ENCODE results near the gene WWOX. TPM values are rescaled to one million over a fixed set of nuclear protein-coding genes. Genes with fewer than 3 reads are reported as not detected.

Gene WWOX
- total RNA-seq, 2 experiments from 2014 or later: 19.9 to 29.4 TPM

DNA sequence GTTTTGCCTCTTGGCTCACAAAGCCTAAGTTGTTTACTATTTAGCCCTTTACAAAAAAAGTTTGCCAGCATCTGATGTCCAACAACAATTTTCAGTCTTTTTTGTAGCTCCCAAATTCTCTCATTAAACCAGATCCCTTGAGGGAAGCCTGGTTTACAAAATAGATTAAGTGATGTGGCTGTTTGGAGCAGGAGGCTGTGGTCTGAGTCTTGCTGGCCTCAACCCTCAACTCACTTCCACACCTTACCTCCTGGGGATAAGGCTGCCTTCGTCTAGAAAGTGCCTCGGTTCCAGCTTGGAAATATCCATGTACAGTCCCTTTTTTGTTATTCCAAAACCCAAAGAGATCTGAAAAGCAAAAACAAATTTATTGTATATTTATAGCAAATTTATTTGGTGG, 138.4 kb downstream of the WWOX start:
- Mint-ChIP-seq H3K36me3 (ENCODE audit: low read depth) (no peaks in the 10 kb centered on the region), H3K4me1 (peaks cover 2% of the 10 kb centered on the region), H3K27ac (no peak overlapping the region), H3K4me3 (no peak overlapping the region), H3K9me3 (ENCODE audit: low read depth) (no peaks in the 10 kb centered on the region), H3K27me3 (no peaks in the 10 kb centered on the region)
- ATAC-seq: no peak
- no peak for DNase-seq
- ChIA-PET CTCF (interaction anchor here (0.7 to 3.2 kb wide), 4 partner anchors 9 to 115 kb away, joined by 3 to 10 read pairs (median 6); no protein-coding TSS in a partner anchor), POLR2A (no interaction called here)
- intact Hi-C loops (cut with DNase I, micrococcal nuclease): no loop called here

DNA sequence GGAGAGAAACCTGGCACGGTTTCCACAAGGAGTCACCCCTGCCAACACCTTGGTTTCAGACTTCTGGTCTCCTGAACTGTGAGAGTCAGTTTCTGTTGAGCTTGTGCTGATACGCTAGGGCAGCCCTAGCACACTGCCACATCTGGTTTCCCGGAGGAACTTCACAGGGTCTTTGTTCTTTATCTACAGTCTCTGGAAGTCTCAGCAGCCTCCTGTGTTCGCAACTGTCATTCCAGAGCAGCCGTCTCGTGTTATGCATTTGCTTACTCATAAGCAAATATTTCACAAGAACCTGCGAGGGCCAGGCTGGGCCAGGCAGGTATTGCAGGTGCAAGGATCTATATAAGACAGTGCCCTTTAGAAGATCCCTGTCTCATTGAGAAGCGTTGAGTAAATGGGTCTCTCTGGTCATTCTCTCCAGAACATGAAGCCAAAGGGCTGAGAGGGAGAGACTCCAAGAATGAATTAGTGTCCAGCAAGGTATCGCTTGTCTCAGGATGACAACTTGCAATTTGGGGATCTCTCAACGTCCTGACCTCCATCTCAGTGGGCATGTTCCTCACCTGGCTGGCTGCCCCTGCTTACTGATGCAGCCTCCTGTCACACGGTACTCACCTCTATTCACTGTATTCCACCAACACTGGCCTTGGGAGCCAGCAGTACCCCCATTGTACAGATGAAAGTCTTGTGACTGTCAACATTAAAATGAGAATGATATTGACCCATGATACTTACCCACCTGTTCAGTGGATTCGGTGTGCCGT, 141.2 kb downstream of the WWOX start:
- CTCF ChIA-PET: no interaction called here
- Mint-ChIP-seq H3K9me3 (ENCODE audit: low read depth) (no peaks in the 10 kb centered on the region), H3K36me3 (ENCODE audit: low read depth) (no peaks in the 10 kb centered on the region), H3K4me3 (no peak overlapping the region), H3K4me1 (no peaks in the 10 kb centered on the region), H3K27ac (no peak overlapping the region), H3K27me3 (no peaks in the 10 kb centered on the region)
- ATAC-seq (no peak), DNase-seq (no peak)
- intact Hi-C loops (cut with DNase I, micrococcal nuclease): no loop called here
- POLR2A ChIA-PET: no interaction called here

DNA sequence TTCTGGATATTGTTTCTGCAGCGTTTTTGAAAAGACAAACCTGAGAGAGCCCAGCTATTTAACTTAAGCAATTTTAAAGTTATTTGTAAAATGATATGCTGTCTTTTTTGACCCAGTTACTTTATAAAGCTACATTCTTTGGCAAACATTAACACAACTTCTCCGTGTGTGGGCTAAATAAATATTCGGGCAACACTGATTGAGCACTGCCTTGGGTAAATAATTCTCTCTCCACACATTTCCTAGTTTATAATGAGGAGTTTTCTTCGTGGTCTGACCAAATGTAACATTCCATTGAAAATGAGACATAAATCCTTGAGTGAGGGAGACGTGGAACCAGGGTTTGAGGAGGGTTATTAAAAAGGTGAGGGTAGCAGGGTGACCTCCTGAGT, 142.8 kb downstream of the WWOX start:
- H3K27me3 Mint-ChIP-seq: no peaks in the 10 kb centered on the region
- no peaks in the 10 kb centered on the region for H3K4me1 Mint-ChIP-seq
- POLR2A ChIA-PET: no interaction called here
- H3K4me3 Mint-ChIP-seq: no peak overlapping the region
- H3K36me3 Mint-ChIP-seq (ENCODE audit: low read depth): no peaks in the 10 kb centered on the region
- ATAC-seq (no peak), DNase-seq (no peak)
- intact Hi-C loops (cut with DNase I, micrococcal nuclease): no loop called here
- H3K27ac Mint-ChIP-seq: no peak overlapping the region
- CTCF ChIA-PET: no interaction called here
- no peaks in the 10 kb centered on the region for H3K9me3 Mint-ChIP-seq (ENCODE audit: low read depth)

DNA sequence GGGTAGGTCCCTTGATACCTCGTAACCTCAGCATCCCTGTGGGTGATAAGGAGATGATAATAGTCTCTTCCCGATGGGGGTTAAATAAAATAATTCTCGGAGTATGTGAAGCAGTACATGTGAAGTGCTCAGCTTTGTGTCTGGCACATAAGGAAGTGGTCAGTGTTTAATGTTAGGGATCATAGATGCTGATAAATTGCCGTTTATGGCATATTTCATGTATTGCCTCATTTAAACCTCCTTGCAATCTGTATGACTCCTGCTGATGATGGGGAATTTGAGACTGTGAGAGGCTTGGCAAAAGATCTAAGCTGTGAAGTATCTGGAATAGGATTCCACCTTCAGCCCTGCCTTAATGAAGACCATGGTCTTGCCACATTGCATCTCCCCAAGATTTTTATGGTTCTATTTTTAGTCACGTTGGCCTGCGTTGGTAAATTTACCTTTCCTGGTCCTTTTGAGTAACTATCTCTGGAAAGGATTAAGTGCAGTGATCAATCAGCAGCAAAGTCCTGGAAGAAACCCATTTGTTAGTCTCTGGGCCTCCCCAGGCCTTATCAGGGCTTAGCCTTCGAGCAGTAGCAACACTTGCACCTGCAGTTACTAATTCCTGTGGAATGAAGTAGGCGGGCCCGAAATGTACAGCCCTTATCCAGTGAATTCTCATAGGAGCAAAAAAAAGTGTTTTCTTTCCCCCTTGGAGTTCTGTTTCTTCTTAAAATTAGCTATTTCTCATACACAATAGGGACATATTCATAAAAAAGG, 144.9 kb downstream of the WWOX start:
- intact Hi-C loops (cut with DNase I, micrococcal nuclease): no loop called here
- CTCF ChIA-PET: no interaction called here
- H3K36me3 Mint-ChIP-seq (ENCODE audit: low read depth): no peaks in the 10 kb centered on the region

DNA sequence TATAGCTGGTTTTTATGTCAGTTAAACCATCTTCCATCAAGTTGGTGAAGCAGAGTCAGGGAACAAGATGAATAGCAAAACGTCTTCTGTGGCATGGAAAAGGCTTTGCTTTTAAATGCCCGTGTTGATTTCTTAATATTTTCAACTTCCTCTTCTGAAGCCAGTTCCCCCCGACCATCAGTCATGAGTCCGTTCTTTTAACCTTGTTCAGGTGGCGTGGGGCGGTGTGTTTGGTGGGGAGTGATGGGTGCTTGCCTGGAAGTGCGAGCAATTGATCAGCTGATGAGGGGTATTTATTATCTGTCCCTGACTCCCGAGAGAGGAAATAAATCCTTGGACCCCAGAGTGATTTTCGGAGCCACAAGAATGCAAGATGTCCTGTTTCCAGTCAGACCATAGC, 147.1 kb downstream of the WWOX start:
- no peaks in the 10 kb centered on the region for H3K27me3 Mint-ChIP-seq
- POLR2A ChIA-PET: no interaction called here
- H3K9me3 Mint-ChIP-seq (ENCODE audit: low read depth): no peaks in the 10 kb centered on the region
- no peaks in the 10 kb centered on the region for H3K4me1 Mint-ChIP-seq
- H3K27ac Mint-ChIP-seq: no peak overlapping the region
- H3K4me3 Mint-ChIP-seq: no peak overlapping the region
- intact Hi-C loops (cut with DNase I, micrococcal nuclease): no loop called here
- CTCF ChIA-PET: no interaction called here
- ATAC-seq (no peak), DNase-seq (no peak)
- no peaks in the 10 kb centered on the region for H3K36me3 Mint-ChIP-seq (ENCODE audit: low read depth)

More for the DNA sequence above, 144.9 kb downstream of the WWOX start:
- no peak for ATAC-seq
- Mint-ChIP-seq H3K27me3 (no peaks in the 10 kb centered on the region), H3K4me3 (no peak overlapping the region), H3K4me1 (no peaks in the 10 kb centered on the region), H3K27ac (no peak overlapping the region), H3K9me3 (ENCODE audit: low read depth) (no peaks in the 10 kb centered on the region)
- no peak for DNase-seq
- POLR2A ChIA-PET: no interaction called here

DNA sequence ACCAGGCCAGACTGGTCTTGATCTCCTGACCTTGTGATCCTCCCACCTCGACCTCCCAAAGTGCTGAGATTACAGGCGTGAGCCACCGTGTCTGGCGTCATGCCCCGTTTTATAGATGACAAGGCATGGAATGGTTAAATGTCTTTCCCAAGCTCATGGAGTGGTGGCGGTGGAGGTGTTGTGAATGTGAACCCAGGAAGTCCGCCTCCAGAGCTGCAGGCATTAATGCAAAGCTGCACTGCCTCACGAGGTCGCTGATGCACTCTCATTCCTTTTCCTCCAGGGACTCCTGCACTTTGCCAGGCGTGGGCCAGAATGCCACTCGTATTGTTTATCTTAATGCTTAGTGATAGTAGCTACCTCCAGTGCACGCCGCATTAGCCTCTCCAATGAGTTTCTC, 149.6 kb downstream of the WWOX start:
- ChIA-PET POLR2A (no interaction called here), CTCF (interaction anchor here (0.6 kb wide), 1 partner anchor 14 kb away, joined by 3 read pairs; no protein-coding TSS in a partner anchor)
- no peaks in the 10 kb centered on the region for H3K9me3 Mint-ChIP-seq (ENCODE audit: low read depth)
- no peak for ATAC-seq
- no peak overlapping the region for H3K27ac Mint-ChIP-seq
- DNase-seq: no peak
- no peaks in the 10 kb centered on the region for H3K27me3 Mint-ChIP-seq
- no peak overlapping the region for H3K4me3 Mint-ChIP-seq
- no peaks in the 10 kb centered on the region for H3K4me1 Mint-ChIP-seq
- H3K36me3 Mint-ChIP-seq (ENCODE audit: low read depth): no peaks in the 10 kb centered on the region
- intact Hi-C loops (cut with DNase I, micrococcal nuclease): no loop called here

DNA sequence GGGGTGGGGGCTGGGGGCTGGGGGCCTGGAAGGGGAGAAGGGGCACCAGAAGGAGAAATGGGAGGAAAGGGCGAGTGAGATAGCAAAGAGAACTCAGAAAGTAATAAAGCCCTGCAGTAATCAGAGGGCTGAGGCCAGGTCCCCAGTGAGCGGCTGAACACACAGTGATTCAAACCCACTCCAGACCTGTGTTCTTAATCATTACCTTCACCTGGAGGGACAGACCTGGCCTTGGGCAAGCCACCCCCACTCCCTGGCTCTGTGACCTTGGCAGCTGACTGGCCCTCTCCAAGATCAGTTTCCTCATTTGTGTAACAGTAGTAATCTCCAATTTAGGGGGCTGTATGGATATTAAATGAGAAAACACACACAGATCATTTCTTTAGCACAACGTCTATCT, 150.4 kb downstream of the WWOX start:
- ChIA-PET CTCF (no interaction called here), POLR2A (no interaction called here)
- Mint-ChIP-seq H3K4me1 (no peaks in the 10 kb centered on the region), H3K4me3 (no peak overlapping the region), H3K36me3 (ENCODE audit: low read depth) (no peaks in the 10 kb centered on the region), H3K27ac (no peak overlapping the region), H3K27me3 (no peaks in the 10 kb centered on the region), H3K9me3 (ENCODE audit: low read depth) (no peaks in the 10 kb centered on the region)
- ATAC-seq (no peak), DNase-seq (no peak)
- intact Hi-C loops (cut with DNase I, micrococcal nuclease): no loop called here

DNA sequence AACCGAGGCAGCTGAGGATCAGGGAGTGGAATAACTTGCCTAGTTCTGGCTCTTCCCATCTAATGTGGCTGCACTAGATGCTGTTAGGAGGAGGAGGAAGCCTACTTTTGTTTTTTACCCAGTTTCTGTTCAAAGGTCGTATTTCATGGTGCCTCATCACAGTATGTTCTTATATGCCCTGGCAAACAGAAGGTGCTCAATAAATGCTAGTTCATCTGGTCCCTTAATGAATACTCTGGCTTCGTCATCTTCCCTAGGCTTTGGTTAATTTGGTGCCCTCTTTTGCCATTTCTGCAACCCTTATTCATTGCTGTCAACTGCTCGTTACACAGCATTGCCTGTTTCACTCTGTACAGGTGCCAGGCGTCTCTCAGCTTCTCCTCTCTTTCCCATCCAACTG, 151.7 kb downstream of the WWOX start:
- CTCF ChIA-PET: no interaction called here
- DNase-seq (no peak), ATAC-seq (no peak)
- no peak overlapping the region for H3K27ac Mint-ChIP-seq
- no peak overlapping the region for H3K4me3 Mint-ChIP-seq
- POLR2A ChIA-PET: no interaction called here
- no peaks in the 10 kb centered on the region for H3K27me3 Mint-ChIP-seq
- no peaks in the 10 kb centered on the region for H3K4me1 Mint-ChIP-seq
- H3K9me3 Mint-ChIP-seq (ENCODE audit: low read depth): no peaks in the 10 kb centered on the region
- intact Hi-C loops (cut with DNase I, micrococcal nuclease): no loop called here
- H3K36me3 Mint-ChIP-seq (ENCODE audit: low read depth): no peaks in the 10 kb centered on the region

DNA sequence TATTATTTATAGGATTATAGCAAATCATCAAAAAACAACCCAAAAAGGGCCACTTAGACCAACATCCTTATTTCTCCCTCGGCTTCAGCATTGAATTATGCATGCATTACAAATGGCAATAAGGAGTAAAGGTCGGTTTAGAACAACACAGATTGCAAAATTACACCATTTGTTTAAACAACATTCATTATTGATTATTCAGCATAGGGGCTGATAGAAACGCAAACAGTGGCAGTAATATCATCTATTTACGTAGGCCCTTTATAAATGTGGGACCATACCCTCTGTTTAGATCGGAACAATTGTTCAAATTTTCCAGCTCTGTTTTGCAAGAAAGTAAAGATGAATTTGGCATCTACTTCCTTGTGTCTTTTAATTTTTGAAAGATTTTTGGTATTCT, 153.3 kb downstream of the WWOX start:
- Mint-ChIP-seq H3K9me3 (ENCODE audit: low read depth) (no peaks in the 10 kb centered on the region), H3K27ac (no peak overlapping the region), H3K4me1 (no peaks in the 10 kb centered on the region), H3K36me3 (ENCODE audit: low read depth) (no peaks in the 10 kb centered on the region), H3K27me3 (no peaks in the 10 kb centered on the region), H3K4me3 (no peak overlapping the region)
- no peak for DNase-seq
- intact Hi-C loops (cut with DNase I, micrococcal nuclease): no loop called here
- ATAC-seq: no peak
- ChIA-PET POLR2A (no interaction called here), CTCF (interaction anchor here (0.6 kb wide), 2 partner anchors 31 to 113 kb away, joined by 3 read pairs; no protein-coding TSS in a partner anchor)

DNA sequence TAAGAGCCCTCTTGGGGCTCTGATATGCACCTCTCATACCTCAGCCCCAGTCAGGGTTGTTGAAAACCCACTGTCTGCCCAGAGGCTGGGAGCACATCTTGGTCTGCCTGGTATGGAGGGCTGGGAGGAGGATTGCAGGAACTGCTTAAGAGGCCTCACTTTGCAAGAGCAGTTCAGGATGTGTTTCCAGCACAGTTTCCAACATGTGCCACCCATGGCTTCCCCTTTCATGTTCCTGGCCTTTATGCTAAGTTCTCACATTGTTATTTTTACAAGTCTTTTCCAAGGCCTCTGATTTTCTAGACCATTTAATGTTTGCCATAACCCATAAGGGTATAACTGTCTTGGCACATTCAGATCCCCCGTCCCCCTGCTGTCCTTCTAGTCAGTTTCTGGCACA, 155.4 kb downstream of the WWOX start:
- no peaks in the 10 kb centered on the region for H3K4me1 Mint-ChIP-seq
- ChIA-PET CTCF (no interaction called here), POLR2A (no interaction called here)
- intact Hi-C loops (cut with DNase I, micrococcal nuclease): no loop called here
- no peak for DNase-seq
- no peak overlapping the region for H3K27ac Mint-ChIP-seq
- H3K36me3 Mint-ChIP-seq (ENCODE audit: low read depth): no peaks in the 10 kb centered on the region
- H3K4me3 Mint-ChIP-seq: no peak overlapping the region
- ATAC-seq: no peak
- H3K9me3 Mint-ChIP-seq (ENCODE audit: low read depth): no peaks in the 10 kb centered on the region
- no peaks in the 10 kb centered on the region for H3K27me3 Mint-ChIP-seq

DNA sequence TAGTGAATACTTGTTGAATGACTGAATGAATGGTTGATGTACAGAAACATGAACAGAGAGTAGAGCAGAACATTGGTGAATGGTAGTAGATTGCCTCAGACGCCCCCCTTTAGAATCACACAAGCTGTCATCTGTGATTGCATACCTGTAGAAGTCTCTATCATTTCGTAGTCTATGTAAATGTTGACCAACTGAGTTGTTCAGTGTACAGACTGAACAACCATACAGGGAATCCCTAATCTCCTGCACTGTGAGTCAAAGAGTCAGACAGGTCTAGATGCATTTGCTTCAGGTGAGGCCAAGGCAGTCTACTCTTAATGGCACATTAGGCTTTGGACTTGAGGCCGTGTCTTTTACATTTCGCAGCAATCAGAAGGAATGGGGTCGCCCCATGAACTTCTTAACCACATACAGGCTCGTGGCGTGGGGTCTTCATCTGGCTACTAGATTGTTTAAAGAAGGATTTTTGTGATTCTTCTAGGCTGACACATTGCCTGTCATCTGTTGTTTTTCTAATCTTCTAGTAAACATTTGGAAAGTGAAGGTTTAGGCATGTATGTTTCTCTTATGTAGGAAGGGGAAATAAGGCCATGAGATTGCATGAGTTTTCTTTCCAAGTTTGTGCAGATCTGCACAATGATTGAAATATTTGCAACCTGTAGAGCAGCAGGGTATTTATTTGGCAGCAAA, 157.4 kb downstream of the WWOX start:
- ATAC-seq (no peak), DNase-seq (no peak)
- Mint-ChIP-seq H3K4me3 (no peak overlapping the region), H3K9me3 (ENCODE audit: low read depth) (no peaks in the 10 kb centered on the region), H3K27me3 (no peaks in the 10 kb centered on the region), H3K4me1 (no peaks in the 10 kb centered on the region), H3K36me3 (ENCODE audit: low read depth) (no peaks in the 10 kb centered on the region), H3K27ac (no peak overlapping the region)
- ChIA-PET POLR2A (no interaction called here), CTCF (no interaction called here)
- intact Hi-C loops (cut with DNase I, micrococcal nuclease): no loop called here

DNA sequence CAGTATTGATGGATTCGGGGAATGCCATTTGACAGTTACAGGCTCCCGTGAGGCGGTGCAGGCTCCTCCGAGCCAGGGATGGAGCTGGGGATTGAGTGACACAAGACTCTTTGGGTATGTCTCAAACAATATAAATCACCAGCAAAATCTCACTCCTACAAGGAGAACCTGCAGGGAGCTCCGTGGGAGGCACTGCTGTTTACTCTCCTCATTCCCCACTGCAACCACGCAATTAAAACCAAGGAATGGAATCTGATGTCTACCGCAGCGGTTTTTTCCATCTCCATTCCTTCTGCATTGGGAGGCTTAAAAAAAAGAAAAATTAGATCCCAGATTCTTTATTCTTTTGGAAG, 157.9 kb downstream of the WWOX start:
- intact Hi-C loops (cut with DNase I, micrococcal nuclease): no loop called here
- Mint-ChIP-seq H3K9me3 (ENCODE audit: low read depth) (no peaks in the 10 kb centered on the region), H3K27me3 (no peaks in the 10 kb centered on the region), H3K36me3 (ENCODE audit: low read depth) (no peaks in the 10 kb centered on the region), H3K27ac (no peak overlapping the region), H3K4me1 (no peaks in the 10 kb centered on the region), H3K4me3 (no peak overlapping the region)
- DNase-seq: no peak
- POLR2A ChIA-PET: no interaction called here
- no peak for ATAC-seq
- CTCF ChIA-PET: no interaction called here
